GM04504 (cell line): ENCODE results near the gene CA9.

Source experiments
- DNase-seq: peaks from one replicate; pipeline ENCODE4 v3.0.0-alpha.2; 2012; ENCODE audit warnings: low read depth

Gene CA9

DNA sequence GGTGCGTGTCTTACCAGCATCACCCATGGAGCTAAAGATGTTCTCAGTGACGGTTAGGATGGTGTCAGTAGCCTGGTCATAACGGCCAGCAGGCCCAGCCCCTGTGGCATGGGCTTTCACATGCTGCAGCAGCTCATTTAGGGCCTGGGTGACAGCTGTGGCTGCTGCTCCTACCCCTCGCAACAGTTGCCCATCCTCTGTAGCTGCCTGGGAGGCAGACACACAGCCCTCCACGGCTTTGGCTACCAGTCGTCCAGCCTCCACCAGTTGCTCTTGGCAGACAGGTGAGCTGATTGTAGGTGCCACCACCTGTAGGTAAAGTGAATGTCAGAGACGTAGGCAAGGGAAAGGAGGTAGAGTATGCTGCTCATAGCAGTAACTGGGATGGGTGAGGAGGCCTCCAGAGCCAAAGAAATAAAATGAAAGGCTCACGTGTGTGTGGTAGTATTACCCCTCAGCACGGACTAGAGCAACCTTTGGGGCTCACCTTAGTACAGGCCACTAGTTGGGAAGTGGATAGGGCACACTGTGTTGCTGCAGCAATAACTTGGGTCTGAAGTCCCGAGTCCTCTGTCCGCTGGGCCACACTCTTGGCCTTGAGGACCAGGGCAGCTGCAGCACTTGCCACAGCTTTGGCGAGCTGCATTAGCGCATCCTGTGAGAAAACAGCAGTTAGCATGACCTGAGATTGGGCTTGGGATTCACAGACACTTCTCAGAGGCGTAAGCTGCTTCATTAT, 43.6 kb downstream of the CA9 start:
- no peak for DNase-seq

DNA sequence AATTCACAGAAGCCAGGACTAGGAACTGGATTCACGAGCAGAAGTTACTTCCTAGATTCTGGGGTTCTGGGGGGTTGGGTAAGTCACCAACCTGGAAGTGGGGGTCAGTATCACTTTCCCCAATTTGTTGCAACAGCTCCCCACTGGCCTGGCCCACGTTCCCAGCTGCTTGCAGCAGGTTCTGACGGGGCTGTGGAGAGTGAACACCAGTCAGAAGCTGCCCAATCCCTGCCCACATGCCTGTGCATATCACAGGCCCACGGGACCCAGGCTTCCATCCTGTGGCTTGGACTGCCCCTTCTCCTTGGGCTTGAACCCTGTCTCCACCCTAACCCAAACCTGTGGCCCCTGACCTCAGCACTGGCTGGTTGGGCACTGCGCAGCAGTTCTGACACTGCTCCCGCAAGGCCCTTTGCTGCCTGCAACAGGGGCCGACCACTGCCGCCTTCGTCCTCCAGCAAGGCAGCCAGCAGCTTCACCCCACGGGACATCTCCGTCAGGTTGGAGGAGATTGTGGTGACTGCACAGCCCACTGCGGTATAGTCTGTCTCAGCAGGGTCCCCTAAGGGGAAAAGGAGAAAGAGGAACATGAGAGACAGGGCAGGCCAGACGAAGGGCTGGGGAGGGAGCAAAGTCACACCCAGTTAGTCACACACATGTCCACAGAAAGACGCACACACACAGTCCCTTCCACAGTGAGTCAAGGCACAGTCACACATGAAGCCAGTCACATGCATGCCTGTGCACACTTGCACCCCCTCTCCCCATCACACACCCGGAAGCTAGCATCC, 45.2 kb downstream of the CA9 start:
- no peak for DNase-seq

DNA sequence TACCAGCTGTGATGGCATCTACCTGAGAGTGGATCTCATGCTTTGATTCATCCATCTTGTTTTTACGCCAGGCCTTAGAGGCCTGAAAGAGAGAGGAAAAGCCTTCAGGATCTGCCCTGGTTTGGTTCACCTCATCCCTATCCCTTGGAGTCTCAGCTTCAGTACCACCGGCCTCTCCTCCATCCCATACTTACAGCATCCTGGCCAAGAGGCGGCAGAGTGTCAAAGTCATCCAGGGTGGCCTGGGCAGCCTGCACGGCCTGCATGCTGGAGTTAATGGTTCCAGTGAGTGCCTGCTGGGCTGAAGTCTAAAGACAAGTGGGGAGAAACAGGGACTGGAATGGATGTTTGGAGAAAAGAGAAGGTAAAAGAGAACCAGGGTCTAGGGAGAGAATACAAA, 45.8 kb downstream of the CA9 start:
- no peak for DNase-seq

DNA sequence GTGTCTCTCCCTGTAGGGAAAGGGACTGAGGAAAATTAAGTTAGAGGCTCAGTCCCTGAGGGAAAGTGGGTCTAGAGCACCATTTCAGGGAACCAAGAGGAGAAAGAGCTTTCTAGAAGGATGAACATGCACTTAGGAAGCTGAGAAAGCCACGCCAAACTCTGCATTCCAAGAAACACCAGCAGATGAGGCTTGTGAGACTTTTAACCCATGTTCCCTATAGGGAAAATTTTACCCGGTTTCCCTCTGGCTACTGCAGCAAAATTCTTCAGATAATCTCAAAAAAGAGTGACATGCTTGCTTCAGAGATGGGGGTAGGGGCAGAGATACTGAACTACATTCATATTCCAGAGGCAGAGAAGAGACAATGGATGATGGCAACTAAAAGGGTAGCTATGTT, 49.7 kb downstream of the CA9 start:
- no peak for DNase-seq

DNA sequence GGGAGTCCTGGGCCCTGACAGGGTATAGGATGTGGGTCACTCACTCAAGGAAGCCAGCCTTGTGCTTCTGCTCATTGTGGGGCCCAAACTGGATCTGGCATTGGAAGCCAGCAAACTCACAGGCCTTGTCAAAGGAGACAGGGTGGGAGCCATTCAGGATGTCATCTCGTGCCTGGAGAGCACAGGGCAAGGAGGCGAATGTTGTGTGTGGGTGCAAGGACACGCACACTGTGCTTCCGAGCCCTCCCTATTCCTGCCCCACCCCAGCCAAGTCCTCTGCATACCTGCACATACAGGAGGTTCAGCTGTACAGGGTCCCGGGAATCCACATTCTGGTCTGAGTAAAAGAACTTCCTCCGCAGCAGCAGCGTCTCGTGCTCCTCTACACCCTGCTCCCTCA, 50.2 kb downstream of the CA9 start:
- DNase-seq = no peak

DNA sequence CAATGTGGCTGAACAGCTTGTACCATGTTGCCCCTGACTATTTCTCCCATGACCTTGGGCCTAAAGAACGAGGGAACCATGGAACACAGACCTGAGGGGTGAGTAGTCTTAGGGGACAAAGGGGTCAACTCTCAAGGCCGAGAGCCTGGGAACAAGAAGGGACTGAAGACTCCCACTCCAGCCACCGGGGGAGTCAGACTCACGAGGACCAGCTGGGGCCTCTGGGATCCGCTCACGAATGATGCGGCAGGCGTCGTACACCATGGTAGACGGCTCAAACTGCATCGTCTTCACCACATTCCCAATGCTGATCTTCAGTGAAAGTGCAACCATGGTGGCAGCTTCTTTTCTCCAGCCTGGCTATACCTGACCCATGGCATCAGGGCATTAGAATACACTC, 51.6 kb downstream of the CA9 start:
- DNase-seq = no peak

DNA sequence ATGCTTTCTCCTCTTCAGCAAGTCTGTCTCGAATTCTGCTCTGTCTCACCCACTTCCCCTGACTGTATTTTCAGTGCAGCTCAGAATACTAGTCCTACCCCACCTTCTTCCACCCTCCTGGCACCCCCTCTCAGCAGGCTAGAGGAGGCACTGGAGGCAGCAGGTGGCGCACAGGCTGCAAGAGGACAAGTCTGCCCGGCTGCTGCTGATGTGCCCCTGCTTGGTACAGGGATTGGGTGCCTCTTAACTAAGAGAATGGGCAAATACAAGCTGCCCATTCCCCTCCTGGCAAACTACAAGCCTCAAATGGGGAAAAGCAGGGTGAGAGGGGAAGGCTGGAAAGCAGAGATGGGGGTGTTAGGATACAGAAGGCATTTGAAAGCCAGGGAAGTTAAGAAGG, 53.2 kb downstream of the CA9 start:
- no peak for DNase-seq

DNA sequence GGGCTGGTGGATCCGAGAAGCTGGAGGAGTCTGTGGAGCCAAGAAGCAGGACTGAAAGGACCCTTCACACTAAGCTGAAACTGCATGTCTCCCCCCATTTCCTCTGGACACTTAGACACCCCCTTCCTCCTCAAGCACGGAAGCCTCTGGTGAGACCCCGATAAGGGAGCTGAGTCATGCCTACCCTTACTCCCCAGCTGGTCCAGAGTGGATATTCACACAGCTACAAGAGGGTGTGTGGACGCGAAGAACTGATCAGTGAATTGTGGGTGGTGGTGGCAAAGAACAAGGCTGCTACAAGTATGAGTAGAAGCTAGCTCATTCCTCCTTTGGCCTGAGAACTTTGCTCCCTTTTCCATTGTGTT, 53.9 kb downstream of the CA9 start:
- DNase-seq = no peak

DNA sequence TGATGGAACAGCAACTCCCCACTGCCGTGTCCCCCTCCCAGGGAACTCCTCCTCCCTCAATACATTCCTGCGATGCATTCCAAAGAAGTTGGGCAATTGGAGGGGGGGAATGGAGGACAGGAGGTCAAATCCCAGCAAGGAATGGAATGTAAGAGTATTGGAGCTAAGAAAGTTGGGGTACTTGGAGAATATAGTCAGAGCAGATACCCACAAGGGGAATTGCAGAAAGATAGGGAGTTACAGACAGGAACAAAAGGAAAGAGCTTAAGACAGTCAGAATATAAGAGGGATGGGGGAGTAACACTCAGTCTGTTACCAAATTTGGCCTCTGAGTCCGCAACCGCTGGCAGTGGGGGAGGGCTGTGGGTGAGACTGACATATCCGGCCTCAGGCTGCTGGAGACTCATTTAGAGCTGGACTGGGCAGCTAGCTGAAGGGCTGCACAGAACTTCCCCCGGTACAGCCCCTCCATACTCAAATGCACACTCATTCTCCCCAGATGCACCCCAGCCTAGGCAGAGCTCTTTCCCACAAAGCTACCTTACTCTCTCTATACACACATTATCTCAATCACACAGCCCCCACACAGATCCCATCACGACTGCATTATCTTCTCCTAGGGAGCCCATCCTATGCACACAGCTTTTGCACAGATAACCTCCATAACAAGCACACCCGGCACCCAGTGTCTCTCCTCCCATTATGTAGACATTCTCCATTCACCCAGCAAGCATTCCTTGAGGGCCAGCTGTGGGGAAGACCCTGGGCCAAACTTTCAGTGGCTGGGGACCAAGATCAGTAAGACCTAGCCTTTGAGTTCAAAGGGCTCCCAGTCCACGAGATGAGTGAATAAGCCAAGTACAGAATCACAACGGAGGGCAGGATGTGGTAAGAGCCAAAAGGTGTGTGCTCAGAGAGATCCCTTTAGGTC, 54.6 kb downstream of the CA9 start:
- DNase-seq = peak; percentile 80

DNA sequence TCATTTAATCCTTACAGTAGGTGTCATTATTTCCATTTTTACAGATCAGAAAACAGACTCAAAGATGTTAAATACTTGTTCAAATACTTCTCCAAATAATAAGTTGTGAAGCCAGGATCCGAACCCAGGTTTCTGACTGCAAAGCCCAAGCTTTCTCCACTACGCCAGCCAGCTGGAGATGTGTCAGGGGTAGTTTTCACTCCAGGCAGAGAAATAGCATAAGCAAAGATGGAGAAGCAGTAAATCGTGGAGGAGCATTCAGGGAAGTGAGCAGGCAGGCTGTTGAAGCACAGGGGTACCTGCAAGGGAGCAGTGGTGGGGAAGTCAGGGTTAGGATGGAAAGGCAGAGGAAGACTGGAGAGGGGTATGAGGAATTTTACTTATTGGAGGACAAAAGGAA, 55.4 kb downstream of the CA9 start:
- DNase-seq = no peak

DNA sequence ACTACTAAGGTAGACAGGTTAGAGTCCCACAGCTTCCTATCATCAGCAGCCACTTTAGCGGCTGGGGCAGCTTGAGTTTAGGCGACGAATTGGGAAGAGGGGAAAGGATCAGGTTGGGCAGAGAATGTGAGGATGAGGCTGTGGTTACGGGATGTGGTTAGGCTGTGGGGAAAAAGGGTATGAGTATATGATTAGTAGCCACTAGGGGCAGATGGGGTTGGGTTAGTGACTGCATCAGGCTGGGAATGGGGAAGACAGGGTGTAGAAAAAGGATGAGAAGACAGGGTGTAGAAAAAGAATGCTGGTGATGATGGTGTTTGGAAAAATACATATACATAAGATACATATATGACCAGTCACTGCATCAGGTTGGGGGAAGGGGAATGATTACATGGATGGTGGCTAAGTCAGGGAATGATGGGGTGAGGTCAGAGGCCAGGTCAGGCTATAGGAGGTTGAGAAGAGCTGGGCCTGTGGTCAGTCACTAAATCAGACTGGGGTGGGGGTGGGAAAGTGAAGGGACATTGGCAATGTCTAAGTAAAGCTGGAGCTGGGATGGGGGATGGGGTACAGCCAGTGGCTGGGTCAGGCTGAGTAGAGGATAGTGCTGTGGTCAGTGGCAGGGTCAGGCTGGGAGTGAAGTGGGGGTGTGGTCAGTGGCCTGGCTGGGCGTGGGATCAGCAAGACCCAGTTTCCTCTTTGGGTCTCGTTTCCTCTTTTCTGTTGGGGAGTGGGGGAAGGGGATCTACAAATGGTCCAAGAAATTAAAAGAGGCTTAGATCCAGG, 56.2 kb downstream of the CA9 start:
- DNase-seq = peak; percentile 75

DNA sequence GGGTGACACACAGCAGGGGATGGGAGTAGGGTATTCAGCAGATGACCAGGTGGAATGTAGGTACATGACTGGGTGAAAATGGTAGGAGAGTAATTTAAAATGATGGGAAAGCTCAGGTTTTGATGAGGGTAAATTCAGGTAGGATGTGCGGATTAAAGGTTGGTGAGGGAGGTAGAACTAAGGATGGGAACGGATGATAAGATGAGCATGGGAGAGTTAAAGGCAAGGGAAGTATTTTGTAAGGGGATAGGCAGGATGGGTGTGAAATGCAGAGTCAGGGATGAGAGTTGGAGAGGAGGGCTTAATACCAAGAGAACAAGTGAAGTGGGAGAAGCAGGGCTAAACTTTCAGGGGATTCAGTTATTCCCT, 56.7 kb downstream of the CA9 start:
- DNase-seq = no peak
